Activated T-cell treated with anti-CD3 and anti-CD28 coated beads, Interleukin-2, amount 50 U/mL, for 48 hours (primary cell): ENCODE results near the gene OR10T2.
"Not testable (repeated sequence)": the region's sequence is repeated elsewhere in the genome, so short reads cannot be mapped to it uniquely, and the experiment has no call there.

Experiments
- DNase-seq, 2 experiments: peaks; one replicate each; pipeline ENCODE4 v3.0.0-alpha.2; 2020

The OR10T2 gene

GRCh38 chr1:158355773-158356285 is 43.4 kb downstream of the OR10T2 start:
- no peak for DNase-seq

DNA sequence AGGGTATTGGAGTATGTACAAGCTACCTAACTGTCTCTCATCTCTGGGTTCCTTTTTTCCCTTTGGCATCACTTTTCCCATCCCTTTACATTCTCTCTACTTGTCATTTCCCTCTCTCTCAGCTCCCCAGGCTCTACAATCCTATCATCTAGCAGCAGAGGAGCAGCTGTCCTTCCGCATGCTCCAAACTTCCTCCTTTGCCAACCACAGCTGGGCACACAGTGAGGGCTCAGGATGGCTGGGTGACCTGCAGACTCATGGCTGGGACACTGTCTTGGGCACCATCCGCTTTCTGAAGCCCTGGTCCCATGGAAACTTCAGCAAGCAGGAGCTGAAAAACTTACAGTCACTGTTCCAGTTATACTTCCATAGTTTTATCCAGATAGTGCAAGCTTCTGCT is 45.0 kb downstream of the OR10T2 start:
- DNase-seq = no peak

DNA sequence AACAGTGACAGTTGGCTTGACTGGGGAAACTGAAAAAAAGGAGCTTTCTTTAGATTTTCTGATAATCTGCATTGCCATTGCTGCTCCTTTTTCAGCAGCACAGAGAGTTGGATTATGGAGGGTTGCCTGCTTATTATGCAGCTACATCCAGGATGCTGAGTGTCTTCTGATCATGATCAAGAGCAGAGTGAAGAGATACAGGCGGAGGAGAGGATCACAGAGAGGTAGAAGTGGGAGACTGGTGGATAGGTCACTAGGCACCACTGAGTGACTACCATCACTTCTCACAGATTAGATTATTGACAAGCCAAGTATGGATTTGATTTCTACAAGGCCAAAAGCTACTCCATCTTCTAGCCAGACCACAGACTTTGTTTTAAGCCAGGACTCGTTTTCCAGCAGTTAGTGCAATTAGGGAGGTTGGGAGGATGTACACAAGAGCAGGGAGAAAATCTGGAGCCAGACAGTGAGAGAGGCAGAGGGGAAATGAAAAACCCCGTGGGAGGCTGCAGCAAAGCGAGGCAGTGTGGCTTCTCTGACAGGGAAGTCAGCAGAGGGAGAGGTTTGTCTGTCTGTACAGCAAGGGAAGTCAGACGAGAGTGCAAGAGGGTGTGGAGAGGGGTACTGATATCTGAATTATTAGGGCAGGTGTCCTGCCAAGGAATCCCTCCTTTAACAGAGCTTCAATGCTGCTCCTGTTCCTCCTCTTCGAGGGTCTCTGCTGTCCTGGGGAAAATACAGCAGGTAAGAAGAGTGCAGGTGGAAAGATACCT is 45.8 kb downstream of the OR10T2 start, which contains the start of gene CD1E:
Gene CD1E (plus strand): TSS at position 592 of the 773 bp plus-strand sequence. CDS start 95 bp downstream, at position 687.
- DNase-seq = no peak

DNA sequence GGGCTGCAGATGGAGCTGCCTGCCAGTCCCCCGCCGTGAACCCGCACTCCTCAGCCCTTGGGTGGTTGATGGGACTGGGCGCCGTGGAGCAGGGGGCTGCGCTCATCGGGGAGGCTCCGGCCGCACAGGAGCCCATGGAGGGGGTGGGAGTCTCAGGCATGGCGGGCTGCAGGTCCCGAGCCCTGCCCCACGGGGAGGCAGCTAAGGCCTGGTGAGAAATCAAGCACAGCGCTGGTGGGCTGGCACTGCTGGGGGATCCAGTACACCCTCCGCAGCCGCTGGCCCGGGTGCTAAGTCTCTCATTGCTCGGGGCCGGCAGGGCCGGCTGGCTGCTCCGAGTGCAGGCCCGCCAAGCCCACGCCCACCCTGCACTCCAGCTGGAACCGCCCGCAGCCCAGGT is 50.3 kb downstream of the OR10T2 start:
- DNase-seq = not testable (repeated sequence)
